Measurements from ENCODE around the gene LIN37. TPM values are rescaled to one million over a fixed set of nuclear protein-coding genes. Genes with fewer than 3 reads are reported as not detected.

The LIN37 gene
- total RNA-seq, 2 experiments from 2014 or later, result 13.7 to 15.9 TPM

GRCh38 chr19:35752746-35753350, 4.5 kb downstream of the LIN37 start:
- ChIA-PET CTCF (interaction anchor here (1.3 to 1.5 kb wide), 2 partner anchors 10 to 13 kb away, joined by 3 to 5 read pairs; partner anchors contain the start of gene IGFLR1), POLR2A (no interaction called here)
- H3K36me3 Mint-ChIP-seq (ENCODE audit: low read depth), result peaks cover 18% of the 10 kb centered on the region
- H3K9me3 Mint-ChIP-seq, result no peaks in the 10 kb centered on the region
- H3K4me1 Mint-ChIP-seq, result peaks cover 41% of the 10 kb centered on the region
- no peak for DNase-seq
- no peaks in the 10 kb centered on the region for H3K27me3 Mint-ChIP-seq
- H3K4me3 Mint-ChIP-seq, result no peak overlapping the region
- no peak overlapping the region for H3K27ac Mint-ChIP-seq

GRCh38 chr19:35753634-35754369, 5.4 kb downstream of the LIN37 start:
- DNase-seq, result no peak
- POLR2A ChIA-PET, result no interaction called here

GRCh38 chr19:35754370-35755130, 6.2 kb downstream of the LIN37 start:
- Mint-ChIP-seq H3K4me3 (no peak overlapping the region), H3K36me3 (ENCODE audit: low read depth) (peaks cover 20% of the 10 kb centered on the region)

More at GRCh38 chr19:35753634-35754369, 5.4 kb downstream of the LIN37 start:
- Mint-ChIP-seq H3K27ac (no peak overlapping the region), H3K9me3 (no peaks in the 10 kb centered on the region), H3K4me3 (no peak overlapping the region), H3K4me1 (peaks cover 34% of the 10 kb centered on the region), H3K36me3 (ENCODE audit: low read depth) (peaks cover 16% of the 10 kb centered on the region), H3K27me3 (no peaks in the 10 kb centered on the region)
- CTCF ChIA-PET, result no interaction called here

GRCh38 chr19:35755131-35755549, 6.8 kb downstream of the LIN37 start:
- Mint-ChIP-seq H3K27ac (no peak overlapping the region), H3K4me1 (peaks cover 36% of the 10 kb centered on the region), H3K9me3 (no peaks in the 10 kb centered on the region), H3K27me3 (no peaks in the 10 kb centered on the region), H3K4me3 (no peak overlapping the region), H3K36me3 (ENCODE audit: low read depth) (peaks cover 23% of the 10 kb centered on the region)
- CTCF ChIA-PET, result no interaction called here
- POLR2A ChIA-PET, result no interaction called here
- DNase-seq, result no peak

More at GRCh38 chr19:35754370-35755130, 6.2 kb downstream of the LIN37 start:
- no peak for DNase-seq
- ChIA-PET POLR2A (no interaction called here), CTCF (no interaction called here)
- peaks cover 38% of the 10 kb centered on the region for H3K4me1 Mint-ChIP-seq
- H3K9me3 Mint-ChIP-seq, result no peaks in the 10 kb centered on the region
- H3K27me3 Mint-ChIP-seq, result no peaks in the 10 kb centered on the region
- H3K27ac Mint-ChIP-seq, result peak overlapping the region; percentile 44

- Mint-ChIP-seq H3K9me3 (no peaks in the 10 kb centered on the region), H3K27me3 (no peaks in the 10 kb centered on the region), H3K4me3 (peak overlapping the region; percentile 52), H3K36me3 (ENCODE audit: low read depth) (peaks cover 29% of the 10 kb centered on the region), H3K27ac (peak overlapping the region; percentile 76), H3K4me1 (peaks cover 37% of the 10 kb centered on the region)
- ChIA-PET CTCF (no interaction called here), POLR2A (no interaction called here)
- DNase-seq, result peak; percentile 46
Measured at GRCh38 chr19:35755550-35756376, 7.4 kb downstream of the LIN37 start.

- peaks cover 37% of the 10 kb centered on the region for H3K4me1 Mint-ChIP-seq
- peak within 1 kb of the TSS; percentile 84 for H3K4me3 Mint-ChIP-seq
- H3K36me3 Mint-ChIP-seq (ENCODE audit: low read depth), result peaks cover 32% of the 10 kb centered on the region
- DNase-seq, result no peak
- POLR2A ChIA-PET, result no interaction called here
- H3K27me3 Mint-ChIP-seq, result no peaks in the 10 kb centered on the region
- no peaks in the 10 kb centered on the region for H3K9me3 Mint-ChIP-seq
- CTCF ChIA-PET, result no interaction called here
- peak within 1 kb of the TSS; percentile 93 for H3K27ac Mint-ChIP-seq
Measured at GRCh38 chr19:35756377-35757230, 8.2 kb downstream of the LIN37 start, which contains the start of gene HSPB6. Gene HSPB6 (minus strand): TSS chr19:35757029. CDS start chr19:35757008, 21 bp downstream.

GRCh38 chr19:35757231-35757748, 8.9 kb downstream of the LIN37 start:
- Mint-ChIP-seq H3K27me3 (no peaks in the 10 kb centered on the region), H3K4me1 (peaks cover 37% of the 10 kb centered on the region), H3K4me3 (peak overlapping the region; percentile 84), H3K36me3 (ENCODE audit: low read depth) (peaks cover 37% of the 10 kb centered on the region), H3K27ac (peak overlapping the region; percentile 93), H3K9me3 (no peaks in the 10 kb centered on the region)
- no peak for DNase-seq
- CTCF ChIA-PET, result no interaction called here
- POLR2A ChIA-PET, result no interaction called here

GRCh38 chr19:35757749-35758608, 9.6 kb downstream of the LIN37 start, which contains the start of gene PROSER3:
Gene PROSER3 (plus strand): TSS chr19:35758176. CDS start chr19:35758216, 40 bp downstream.
- no peaks in the 10 kb centered on the region for H3K9me3 Mint-ChIP-seq
- no peaks in the 10 kb centered on the region for H3K27me3 Mint-ChIP-seq
- ChIA-PET CTCF (no interaction called here), POLR2A (no interaction called here)
- peak within 1 kb of the TSS; percentile 93 for H3K27ac Mint-ChIP-seq
- peak; percentile 99 for DNase-seq
- H3K36me3 Mint-ChIP-seq (ENCODE audit: low read depth), result peaks cover 38% of the 10 kb centered on the region
- peaks cover 37% of the 10 kb centered on the region for H3K4me1 Mint-ChIP-seq
- peak within 1 kb of the TSS; percentile 84 for H3K4me3 Mint-ChIP-seq

- Mint-ChIP-seq H3K9me3 (no peaks in the 10 kb centered on the region), H3K4me3 (peak overlapping the region; percentile 84), H3K27me3 (no peaks in the 10 kb centered on the region), H3K36me3 (ENCODE audit: low read depth) (peaks cover 29% of the 10 kb centered on the region), H3K4me1 (peaks cover 36% of the 10 kb centered on the region), H3K27ac (no peak overlapping the region)
- ChIA-PET POLR2A (interaction anchor here (0.6 kb wide), 1 partner anchor 11 kb away, joined by 3 read pairs; no protein-coding TSS in a partner anchor), CTCF (interaction anchor here (0.6 kb wide), 2 partner anchors 13 to 892 kb away, joined by 3 read pairs; no protein-coding TSS in a partner anchor)
- no peak for DNase-seq
Measured at GRCh38 chr19:35759697-35760096, 11.3 kb downstream of the LIN37 start.

- peaks cover 27% of the 10 kb centered on the region for H3K36me3 Mint-ChIP-seq (ENCODE audit: low read depth)
- POLR2A ChIA-PET, result no interaction called here
- no peaks in the 10 kb centered on the region for H3K9me3 Mint-ChIP-seq
- CTCF ChIA-PET, result interaction anchor here (0.6 to 1.9 kb wide), 3 partner anchors 13 to 177 kb away, joined by 3 to 5 read pairs (median 3); partner anchors contain the start of gene LIN37
- no peaks in the 10 kb centered on the region for H3K27me3 Mint-ChIP-seq
- peaks cover 31% of the 10 kb centered on the region for H3K4me1 Mint-ChIP-seq
- no peak overlapping the region for H3K27ac Mint-ChIP-seq
- DNase-seq, result no peak
- no peak overlapping the region for H3K4me3 Mint-ChIP-seq
Measured at GRCh38 chr19:35760711-35761349, 12.5 kb downstream of the LIN37 start.

All from activated CD4-positive, alpha-beta T cell treated with anti-CD3 and anti-CD28 coated beads, Interleukin-2, amount 10 ng/mL, durations not matched to agents 7 days and 5 days (primary cell).